OCI-LY3 (cell line): ENCODE data around the gene RNGTT.

Experiments used
- CTCF ChIP-seq: fragments of 200-600, 300-600 bp; sonication (generic); IDR thresholded peaks from 2 replicates; pipeline ENCODE4 v1.5.1; 2014; ENCODE audit warnings: antibody characterized with exemption, low read length, low read depth
- EZH2phosphoT487 ChIP-seq: fragments of 200-600 bp; shearing (Covaris generic); IDR thresholded peaks from 2 replicates; pipeline ENCODE4 v1.6.1; 2018; ENCODE audit warnings: antibody characterized with exemption, mixed run types, low read depth

- TF ChIP-seq CTCF (no peak), EZH2phosphoT487 (no peak)
Observed at GRCh38 chr6:88708197-88708744, 255.1 kb downstream of the RNGTT start.
